GM08714 (cell line): ENCODE measurements around the gene STARD3.

Experiments
- H3K4me3 ChIP-seq: fragments of 200-500 bp; sonication (Bioruptor generic); 2 replicates; pipeline ENCODE4 v1.5.1; 2014; ENCODE audit warnings: mild to moderate bottlenecking, low read length, inconsistent platforms
- ZNF274 ChIP-seq: IDR thresholded peaks from 2 replicates; pipeline ENCODE4 v1.6.1; 2012; ENCODE audit warnings: mild to moderate bottlenecking, low read depth, low read length

The STARD3 gene

DNA sequence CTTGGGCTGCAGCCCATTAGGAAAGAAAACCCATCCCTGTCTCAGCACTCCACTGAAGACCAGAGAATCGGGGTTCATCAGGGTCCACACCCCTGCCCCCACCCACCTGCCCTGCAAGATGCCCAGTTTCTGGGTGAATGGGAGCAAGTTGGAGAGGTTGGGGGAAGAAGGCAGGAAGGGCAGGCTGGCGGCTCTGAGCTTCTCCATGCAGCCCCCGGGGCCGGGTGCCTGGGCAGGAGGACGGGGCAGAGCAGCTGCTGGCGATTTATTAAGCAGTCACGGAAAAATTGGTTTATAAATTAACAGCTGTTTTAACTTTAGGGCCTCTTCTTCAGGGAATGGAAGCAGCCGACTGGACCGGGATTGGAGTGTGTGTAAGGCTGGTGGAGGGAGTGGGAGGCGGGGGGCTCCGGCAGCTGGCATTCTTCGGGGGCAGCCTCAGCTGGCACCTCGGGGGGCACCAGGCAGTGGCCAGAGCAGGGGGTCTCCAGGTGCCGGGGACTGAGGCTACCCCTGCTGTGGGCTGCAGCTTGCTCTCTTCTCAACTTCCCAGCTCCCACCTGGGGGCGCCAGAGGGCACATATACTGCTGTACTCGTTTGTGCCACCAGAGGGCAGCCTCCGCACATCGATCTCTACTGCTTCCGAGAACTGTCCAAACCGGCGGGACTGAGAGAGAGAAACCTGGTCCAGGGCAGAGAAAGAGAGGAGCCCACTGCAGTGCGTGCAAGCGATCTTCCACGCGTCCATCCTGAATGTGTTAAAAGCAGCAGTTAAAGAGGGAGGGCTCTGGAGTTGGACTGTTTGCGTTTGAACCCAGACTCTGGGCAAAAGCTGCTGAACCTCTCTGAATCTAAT lies 15.2 kb upstream of the STARD3 start:
- H3K4me3 ChIP-seq = no peak overlapping the region; the same call in 1 of the 2 replicates
- no peak for TF ChIP-seq ZNF274

DNA sequence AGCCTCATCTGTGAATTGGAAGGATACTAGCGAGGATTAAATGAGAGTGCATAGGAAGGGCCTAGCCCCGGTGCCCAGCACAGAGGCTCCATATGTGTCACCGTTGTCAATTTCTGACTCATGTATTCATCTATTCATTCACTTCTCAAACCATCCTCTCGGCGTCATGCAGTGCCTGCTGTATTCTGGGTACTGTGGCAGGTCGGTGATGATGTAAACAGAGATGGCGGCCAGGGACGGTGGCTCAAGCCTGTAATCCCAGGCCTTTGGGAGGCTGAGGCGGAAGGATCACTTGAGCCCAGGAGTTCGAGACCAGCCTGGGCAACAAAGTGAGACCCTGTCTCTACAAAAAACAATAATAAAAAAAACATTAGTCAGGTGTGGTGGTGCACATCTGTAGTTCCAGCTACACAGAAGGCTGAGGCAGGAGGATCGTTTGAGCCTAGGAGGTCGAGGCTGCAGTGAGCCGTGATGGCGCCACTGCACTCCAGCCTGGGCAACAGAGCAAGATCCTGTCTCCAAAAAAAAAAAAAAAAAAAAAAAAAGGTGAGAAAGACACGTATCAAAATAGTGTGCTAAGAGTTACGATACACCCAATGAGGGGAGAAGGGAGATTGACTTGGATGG lies 14.5 kb upstream of the STARD3 start:
- no peak overlapping the region; the same call in 1 of the 2 replicates for H3K4me3 ChIP-seq
- no peak for TF ChIP-seq ZNF274

DNA sequence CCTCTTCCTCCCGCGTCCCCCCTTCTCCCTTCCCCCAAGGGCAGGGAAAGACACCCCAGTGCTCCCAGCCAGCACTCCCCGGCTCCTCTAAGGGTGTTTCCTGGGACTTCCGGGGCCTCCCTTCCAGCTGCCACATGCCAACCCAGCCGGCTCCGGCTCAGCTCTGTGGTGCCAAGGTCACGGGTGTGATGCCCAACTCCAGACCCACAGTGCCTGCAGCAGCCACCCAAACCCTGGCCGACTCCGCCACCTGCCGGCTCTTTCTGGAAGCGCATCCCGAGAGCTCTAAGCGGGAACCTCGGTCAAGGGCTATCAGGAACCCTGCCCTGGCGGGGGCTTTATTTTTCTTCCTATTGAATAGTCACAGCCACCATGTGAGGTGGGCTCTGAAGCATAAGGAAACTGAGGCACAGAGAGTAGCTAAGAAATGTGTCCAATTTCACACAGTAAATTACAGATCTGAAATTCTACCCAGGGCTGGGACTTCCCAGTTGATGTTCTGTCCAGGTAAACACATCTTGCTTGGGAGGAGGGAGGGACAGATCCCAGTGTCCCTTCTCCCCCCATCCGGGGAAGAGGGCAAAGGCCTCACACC lies 13.5 kb upstream of the STARD3 start:
- TF ChIP-seq ZNF274 = no peak
- H3K4me3 ChIP-seq = no peak overlapping the region

DNA sequence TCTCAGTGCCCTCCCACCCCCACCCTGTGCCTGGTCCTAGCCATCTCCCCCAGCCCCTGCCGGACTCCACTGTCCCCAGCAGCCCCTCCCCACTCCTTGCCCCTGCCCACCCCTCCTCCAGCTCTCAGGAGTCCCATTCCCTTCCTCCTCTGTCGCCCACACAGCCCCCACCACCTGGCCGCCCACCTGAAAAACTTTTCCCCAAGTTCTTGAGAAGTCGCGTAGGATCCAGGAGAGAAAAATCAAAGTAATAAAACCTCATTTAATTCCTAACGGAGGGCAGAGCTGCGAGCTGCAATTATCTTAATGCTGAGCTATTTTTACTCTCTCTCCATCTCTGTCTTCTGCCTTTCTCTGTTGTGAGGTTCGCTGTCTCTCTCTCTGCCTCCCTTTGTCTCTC lies 12.6 kb upstream of the STARD3 start:
- H3K4me3 ChIP-seq = no peak overlapping the region
- no peak for TF ChIP-seq ZNF274

DNA sequence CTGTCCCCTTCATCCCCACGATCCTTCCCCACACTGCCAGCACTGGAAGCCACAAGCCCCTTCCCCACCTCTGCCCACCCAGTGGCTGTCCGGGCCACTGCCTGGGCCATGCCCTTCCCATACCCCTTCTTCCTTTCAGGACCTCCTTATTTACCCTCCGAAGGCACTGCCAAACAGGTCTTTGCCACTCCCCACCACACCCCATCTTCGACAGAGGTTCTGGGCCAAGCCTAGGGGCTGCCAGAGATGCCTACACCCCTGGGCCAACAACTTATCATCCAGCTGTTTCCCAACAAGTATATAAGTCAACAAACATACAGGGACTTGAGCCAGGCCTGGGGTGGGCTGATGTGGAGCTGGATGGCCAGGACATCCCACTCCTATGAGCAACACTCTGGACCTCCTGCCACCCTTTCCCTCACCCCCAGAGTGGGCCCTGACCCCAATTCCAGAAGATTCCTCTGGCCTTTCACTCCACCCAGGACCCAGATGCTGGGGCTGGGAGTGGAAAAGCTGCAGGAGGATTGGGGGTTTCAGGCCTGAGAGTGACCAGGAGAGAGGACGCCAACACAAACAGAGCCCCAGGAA lies 11.7 kb upstream of the STARD3 start:
- no peak for TF ChIP-seq ZNF274
- no peak overlapping the region for H3K4me3 ChIP-seq

DNA sequence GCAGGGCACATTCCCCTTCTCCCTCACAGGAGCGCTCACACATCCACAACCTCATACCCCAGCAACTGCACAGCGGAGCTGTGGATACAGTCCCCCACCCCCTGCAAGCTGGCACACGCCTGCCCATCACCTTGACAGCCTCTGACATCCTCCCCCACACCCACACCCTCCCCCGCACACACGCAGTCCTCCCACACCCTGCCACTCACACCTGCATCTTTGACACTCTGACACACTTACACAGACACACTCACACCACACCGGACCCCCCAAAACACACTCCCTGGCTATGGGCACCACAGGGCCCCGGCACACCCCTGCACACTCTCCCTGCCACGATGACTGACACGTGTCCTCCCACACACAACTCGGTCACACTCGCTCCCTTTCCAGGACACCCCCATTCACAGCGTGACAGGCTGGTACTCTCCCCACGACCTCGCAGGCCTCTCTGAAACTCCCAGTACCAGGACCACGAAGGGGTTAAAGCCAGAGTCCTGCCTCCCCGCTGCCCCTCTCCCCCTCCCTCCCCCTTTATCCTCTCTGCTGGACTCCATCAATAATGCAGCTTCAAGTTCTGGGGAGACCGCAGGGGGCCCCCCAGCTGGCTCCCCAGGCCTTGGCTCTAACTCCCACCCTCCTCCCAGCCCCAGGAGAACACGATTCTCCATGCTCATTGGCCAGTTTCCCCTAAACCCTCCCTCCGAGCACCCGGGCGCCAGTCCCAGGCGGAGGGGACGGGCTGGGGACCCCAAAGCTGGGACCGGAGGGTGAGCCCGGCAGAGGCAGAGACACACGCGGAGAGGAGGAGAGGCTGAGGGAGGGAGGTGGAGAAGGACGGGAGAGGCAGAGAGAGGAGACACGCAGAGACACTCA lies 10.5 kb upstream of the STARD3 start, which contains the start of gene PPP1R1B:
Gene PPP1R1B, plus strand, starts transcription at position 782 of the 876 bp plus-strand sequence. CDS start 441 bp downstream, outside the sequence.
- H3K4me3 ChIP-seq = no peak within 1 kb of the TSS
- TF ChIP-seq ZNF274 = no peak

DNA sequence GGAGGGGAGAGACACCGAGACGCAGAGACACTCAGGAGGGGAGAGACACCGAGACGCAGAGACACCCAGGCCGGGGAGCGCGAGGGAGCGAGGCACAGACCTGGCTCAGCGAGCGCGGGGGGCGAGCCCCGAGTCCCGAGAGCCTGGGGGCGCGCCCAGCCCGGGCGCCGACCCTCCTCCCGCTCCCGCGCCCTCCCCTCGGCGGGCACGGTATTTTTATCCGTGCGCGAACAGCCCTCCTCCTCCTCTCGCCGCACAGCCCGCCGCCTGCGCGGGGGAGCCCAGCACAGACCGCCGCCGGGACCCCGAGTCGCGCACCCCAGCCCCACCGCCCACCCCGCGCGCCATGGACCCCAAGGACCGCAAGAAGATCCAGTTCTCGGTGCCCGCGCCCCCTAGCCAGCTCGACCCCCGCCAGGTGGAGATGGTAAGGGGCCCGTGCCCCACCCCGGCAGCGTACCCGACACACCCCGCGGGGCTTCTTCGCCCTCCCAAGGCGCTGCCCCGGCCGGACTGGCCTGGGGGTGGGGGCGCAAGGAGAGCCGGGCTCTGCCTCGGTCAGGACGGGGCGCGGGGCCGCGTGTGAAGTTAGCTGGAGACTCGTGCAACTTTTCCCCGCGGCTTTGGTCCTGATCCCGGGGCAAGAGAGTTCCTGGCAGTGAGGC lies 9.8 kb upstream of the STARD3 start:
- H3K4me3 ChIP-seq = no peak overlapping the region
- no peak for TF ChIP-seq ZNF274

DNA sequence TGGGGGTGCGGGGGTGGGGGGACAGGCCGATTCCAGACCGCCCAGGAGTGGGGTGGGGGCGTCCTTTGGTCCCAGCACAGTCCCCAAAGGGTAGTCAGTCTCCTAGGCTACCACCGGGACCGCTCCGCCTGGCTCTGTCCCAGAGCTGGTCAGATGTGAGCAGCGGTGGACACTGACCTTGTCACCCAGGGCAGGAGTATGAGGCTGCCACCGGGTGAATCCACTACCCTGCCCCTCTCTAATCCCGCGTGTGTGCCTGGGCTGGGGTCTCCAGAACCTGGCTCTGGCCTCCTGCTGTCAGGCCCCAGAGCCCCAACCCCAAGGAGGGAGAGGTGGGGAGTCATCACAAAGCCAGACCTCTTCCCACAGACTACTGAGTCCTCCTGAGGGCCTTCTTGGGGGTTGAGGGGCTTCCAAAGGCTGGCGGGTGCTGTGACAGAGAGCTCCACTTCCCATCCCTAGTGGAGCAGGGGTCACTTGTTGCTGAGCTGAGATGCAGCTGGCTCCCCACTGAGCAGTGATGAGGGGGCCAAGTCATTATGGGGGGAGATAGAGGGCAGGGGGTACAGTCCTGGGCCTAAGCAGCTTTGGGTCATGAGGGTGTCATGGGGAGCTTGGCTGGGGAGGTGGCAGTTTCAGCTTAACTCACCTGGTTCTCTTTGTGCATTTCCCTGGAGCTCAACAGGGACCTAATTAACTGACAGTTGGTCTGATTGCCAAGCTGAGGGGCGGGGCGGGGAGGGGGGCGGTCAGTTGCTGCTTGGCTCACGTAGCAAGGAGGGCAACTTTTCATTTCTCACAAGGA lies 9.0 kb upstream of the STARD3 start:
- no peak for TF ChIP-seq ZNF274
- H3K4me3 ChIP-seq = no peak overlapping the region

DNA sequence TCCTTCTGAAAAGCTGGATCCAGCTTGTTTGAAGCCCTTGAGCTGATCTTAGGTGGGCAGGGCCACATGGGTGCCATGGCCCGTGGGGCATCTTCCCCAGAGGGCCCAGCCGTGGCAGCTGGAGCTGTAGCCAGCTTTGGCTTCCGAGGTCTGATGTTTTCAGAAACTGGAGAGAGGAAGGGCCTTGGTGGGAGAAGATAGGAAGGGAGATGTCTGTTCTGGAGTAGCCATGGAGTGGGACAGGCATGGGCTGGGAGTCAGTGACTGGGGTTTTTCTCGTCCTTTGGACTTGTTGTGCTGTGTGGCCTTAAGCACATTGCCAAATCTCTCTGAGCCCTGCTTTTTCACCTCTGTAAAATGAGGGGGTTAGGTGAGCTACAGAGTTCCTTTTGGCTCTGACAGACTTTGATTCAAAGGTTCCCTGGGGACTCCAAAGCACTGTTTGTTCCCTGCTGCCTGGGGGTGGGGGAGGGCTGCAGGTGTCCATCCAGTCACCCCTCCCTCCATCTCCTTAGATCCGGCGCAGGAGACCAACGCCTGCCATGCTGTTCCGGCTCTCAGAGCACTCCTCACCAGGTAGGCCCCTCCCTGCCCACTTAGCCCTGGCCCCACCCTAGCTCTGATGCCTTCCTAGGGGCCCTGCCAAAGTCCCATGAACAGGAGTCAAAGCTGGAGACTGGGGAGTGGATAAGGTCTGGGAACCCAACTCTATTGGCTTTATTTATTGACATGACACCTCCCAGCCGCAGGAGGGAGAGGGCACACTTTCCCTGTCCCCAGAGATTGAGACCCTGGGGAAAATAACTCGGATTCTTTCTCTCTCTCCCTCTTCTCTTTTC lies 8.1 kb upstream of the STARD3 start:
- no peak for TF ChIP-seq ZNF274
- H3K4me3 ChIP-seq = no peak overlapping the region

DNA sequence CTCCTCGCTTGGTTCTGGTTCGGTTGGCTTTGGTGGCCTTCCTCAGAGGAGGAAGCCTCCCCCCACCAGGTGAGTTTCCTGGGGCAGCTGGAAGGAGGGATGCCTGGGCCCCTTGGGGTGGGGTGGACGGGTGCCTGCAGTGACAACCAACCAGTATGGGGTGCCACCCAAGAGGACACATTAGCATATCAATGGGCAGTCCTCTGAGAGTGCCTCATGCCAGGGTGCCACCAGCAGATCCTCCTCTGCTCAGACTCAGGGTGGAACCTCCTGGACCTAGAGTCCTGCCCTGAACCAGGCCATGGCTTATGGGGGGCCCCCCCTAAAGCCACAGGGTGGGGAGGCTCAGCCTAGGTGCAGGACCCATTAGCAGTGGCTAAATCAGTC lies 7.5 kb upstream of the STARD3 start:
- no peak overlapping the region for H3K4me3 ChIP-seq
- no peak for TF ChIP-seq ZNF274

DNA sequence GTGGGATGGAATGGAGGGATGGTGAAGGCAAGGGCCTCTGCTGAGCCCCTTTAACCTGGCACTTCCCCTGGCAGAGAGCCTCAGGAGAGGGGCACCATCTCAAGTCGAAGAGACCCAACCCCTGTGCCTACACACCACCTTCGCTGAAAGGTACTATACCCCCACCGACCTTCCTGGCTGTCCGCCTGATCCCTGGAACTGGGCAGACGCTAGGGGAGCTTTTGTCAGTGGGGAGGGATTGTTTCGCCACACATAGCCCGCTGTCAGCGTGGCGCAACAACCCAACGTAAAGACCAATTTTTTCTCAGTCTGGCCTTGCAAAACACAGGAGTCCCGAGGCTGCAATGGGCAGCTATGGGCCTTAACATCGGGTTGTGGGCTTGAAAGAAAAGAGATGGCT lies 7.0 kb upstream of the STARD3 start:
- TF ChIP-seq ZNF274 = no peak

DNA sequence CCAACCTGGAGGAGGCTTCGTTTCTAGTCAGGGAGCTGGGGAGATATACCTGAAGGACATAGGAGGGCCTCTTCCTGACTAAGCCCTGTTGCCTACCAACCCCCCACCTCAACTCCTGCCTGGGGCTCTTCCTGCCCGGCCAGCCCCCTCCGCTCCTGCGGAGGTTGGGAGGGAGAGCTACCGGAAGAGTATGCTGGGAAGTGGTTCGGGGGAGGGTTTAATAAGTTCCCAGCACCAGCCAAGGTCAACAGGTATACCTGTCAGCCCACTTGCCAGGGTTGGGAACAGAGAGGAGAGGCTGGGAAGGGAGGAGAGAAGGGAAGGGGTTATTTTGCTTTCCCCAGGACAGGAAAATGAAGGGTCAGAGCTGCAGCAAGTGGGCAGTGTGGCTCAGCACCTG lies 5.5 kb upstream of the STARD3 start:
- H3K4me3 ChIP-seq = no peak overlapping the region
- TF ChIP-seq ZNF274 = no peak

More for the DNA sequence above, 7.0 kb upstream of the STARD3 start:
- H3K4me3 ChIP-seq = no peak overlapping the region
